Activated T-cell treated with anti-CD3 and anti-CD28 coated beads, Interleukin-2, amount 50 U/mL, for 48 hours (primary cell): Measurements from ENCODE around the gene CINP.
A peak's percentile ranks its signal among the peaks of the same experiment; 100 is the strongest.

Experiments used
- DNase-seq, 2 experiments: peaks; one replicate each; pipeline ENCODE4 v3.0.0-alpha.2; 2020

Gene CINP

GRCh38 chr14:102362545-102363181, at the start of gene CINP, which contains the start of gene TECPR2:
TSS of gene CINP (minus strand) at chr14:102362890. CDS start at chr14:102362851, 39 bp downstream.
TSS of gene TECPR2 (plus strand) at chr14:102362941. CDS start at chr14:102376722, 13,781 bp downstream.
- DNase-seq, result peak; percentile 97

GRCh38 chr14:102408724-102409123, 46.0 kb upstream of the CINP start:
- no peak for DNase-seq

- DNase-seq, result no peak
Measured at GRCh38 chr14:102407258-102407657, 44.6 kb upstream of the CINP start.

GRCh38 chr14:102403028-102403427, 40.3 kb upstream of the CINP start:
- DNase-seq, result no peak

GRCh38 chr14:102396521-102396920, 33.8 kb upstream of the CINP start:
- DNase-seq, result no peak

GRCh38 chr14:102394717-102395375, 32.2 kb upstream of the CINP start:
- DNase-seq, result no peak

GRCh38 chr14:102392506-102392905, 29.8 kb upstream of the CINP start:
- no peak for DNase-seq

GRCh38 chr14:102390064-102390855, 27.6 kb upstream of the CINP start:
- DNase-seq, result no peak

- DNase-seq, result no peak
Measured at GRCh38 chr14:102389246-102389645, 26.6 kb upstream of the CINP start.

- DNase-seq, result no peak
Measured at GRCh38 chr14:102387086-102387485, 24.4 kb upstream of the CINP start.

GRCh38 chr14:102378830-102379229, 16.1 kb upstream of the CINP start:
- no peak for DNase-seq

GRCh38 chr14:102377696-102378095, 15.0 kb upstream of the CINP start:
- no peak for DNase-seq

- peak in 1 of 2 experiments; percentile 35 for DNase-seq
Measured at GRCh38 chr14:102375119-102375518, 12.4 kb upstream of the CINP start.

- no peak for DNase-seq
Measured at GRCh38 chr14:102374264-102374663, 11.6 kb upstream of the CINP start.

GRCh38 chr14:102373110-102373509, 10.4 kb upstream of the CINP start:
- DNase-seq, result no peak

GRCh38 chr14:102371361-102371760, 8.7 kb upstream of the CINP start:
- DNase-seq, result no peak

- no peak for DNase-seq
Measured at GRCh38 chr14:102370305-102370809, 7.7 kb upstream of the CINP start.

- peak; percentile 62 to 64 for DNase-seq
Measured at GRCh38 chr14:102363182-102363943, 673 bp upstream of the CINP start.

- DNase-seq, result peak; percentile 69 to 74
Measured at GRCh38 chr14:102362084-102362483, 606 bp downstream of the CINP start.

GRCh38 chr14:102360388-102360787, 2.3 kb downstream of the CINP start:
- no peak for DNase-seq

GRCh38 chr14:102359341-102359740, 3.3 kb downstream of the CINP start:
- DNase-seq, result no peak

- no peak for DNase-seq
Measured at GRCh38 chr14:102356280-102356679, 6.4 kb downstream of the CINP start.

GRCh38 chr14:102353126-102353619, 9.5 kb downstream of the CINP start:
- no peak for DNase-seq
